ENCODE measurements around the gene CEP170B.
A peak's percentile ranks its signal among the peaks of the same experiment; 100 is the strongest.
"Not testable (repeated sequence)": the region's sequence is repeated elsewhere in the genome, so short reads cannot be mapped to it uniquely, and the experiment has no call there.

Gene CEP170B

GRCh38 chr14:104844306-104845032 lies 20.6 kb upstream of the CEP170B start:
- DNase-seq = no peak

GRCh38 chr14:104845033-104845666 lies 19.9 kb upstream of the CEP170B start:
- no peak for DNase-seq

GRCh38 chr14:104845834-104846441 lies 19.1 kb upstream of the CEP170B start:
- no peak for DNase-seq

- no peak for DNase-seq
These were observed 12.8 kb upstream of the CEP170B start for GRCh38 chr14:104852280-104852663.

- DNase-seq = no peak
These were observed 9.5 kb upstream of the CEP170B start for GRCh38 chr14:104855532-104856090.

GRCh38 chr14:104856157-104856868 lies 8.8 kb upstream of the CEP170B start:
- DNase-seq = no peak

- DNase-seq = no peak
These were observed 7.9 kb upstream of the CEP170B start for GRCh38 chr14:104856869-104857860.

GRCh38 chr14:104857931-104858330 lies 7.1 kb upstream of the CEP170B start:
- not testable (repeated sequence) for DNase-seq

GRCh38 chr14:104858811-104859426 lies 6.1 kb upstream of the CEP170B start:
- no peak for DNase-seq

- no peak for DNase-seq
These were observed 5.2 kb upstream of the CEP170B start for GRCh38 chr14:104859900-104860299.

GRCh38 chr14:104860414-104860813 lies 4.7 kb upstream of the CEP170B start:
- no peak for DNase-seq

GRCh38 chr14:104863131-104863862 lies 1.8 kb upstream of the CEP170B start:
- no peak for DNase-seq

GRCh38 chr14:104863923-104864266 lies 1.2 kb upstream of the CEP170B start:
- DNase-seq = no peak

GRCh38 chr14:104864267-104865080 lies 594 bp upstream of the CEP170B start:
- no peak for DNase-seq

- peak; percentile 46 for DNase-seq
These were observed 768 bp downstream of the CEP170B start for GRCh38 chr14:104865631-104866441.

GRCh38 chr14:104866451-104867370 lies 1.6 kb downstream of the CEP170B start:
- no peak for DNase-seq

- no peak for DNase-seq
These were observed 2.4 kb downstream of the CEP170B start for GRCh38 chr14:104867371-104868059.

Data from activated T-cell treated with anti-CD3 and anti-CD28 coated beads for 4 hours (primary cell).